Uterus (tissue), 2 donors: ENCODE data around the gene COL24A1.

Experiments
- POLR2A ChIP-seq, 2 donors: fragments of 450-650 bp; IDR thresholded peaks; one replicate each; pipeline ENCODE4 v1.6.1; 2016; ENCODE audit warnings: antibody characterized with exemption in 2 of 2, mild to moderate bottlenecking in 1 of 2, moderate library complexity in 1 of 2
- TF ChIP-seq, protein P1 (sequence below), 4 experiments: fragments of 200-600 bp in 2 of 4; fragments of 450-650 bp in 2 of 4; sonication (generic) in 2 of 4; IDR thresholded peaks; one replicate each; pipeline ENCODE4 v1.5.1; 2016 to 2019; ENCODE audit warnings: antibody characterized with exemption in 4 of 4, mild to moderate bottlenecking in 2 of 4, moderate library complexity in 1 of 4

DNA sequence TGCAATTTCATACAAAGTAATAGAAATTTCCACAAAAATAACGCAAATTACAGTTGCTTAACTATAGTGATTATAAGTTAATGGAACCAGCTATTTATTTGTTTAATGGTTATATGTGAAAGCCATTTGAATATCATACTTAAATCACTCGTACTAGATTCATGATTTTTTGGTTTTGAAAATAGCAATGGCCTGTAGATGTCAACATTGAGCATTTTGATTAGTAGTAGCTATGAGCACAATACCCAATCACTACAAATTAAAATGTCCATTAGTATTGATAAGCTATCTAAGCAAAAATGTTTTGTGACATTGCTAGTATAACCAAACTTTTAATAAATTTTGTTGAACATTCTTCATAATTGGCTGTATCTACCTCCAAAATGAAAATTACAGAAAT, 10.0 kb downstream of the COL24A1 start:
- TF ChIP-seq, protein P1, sequence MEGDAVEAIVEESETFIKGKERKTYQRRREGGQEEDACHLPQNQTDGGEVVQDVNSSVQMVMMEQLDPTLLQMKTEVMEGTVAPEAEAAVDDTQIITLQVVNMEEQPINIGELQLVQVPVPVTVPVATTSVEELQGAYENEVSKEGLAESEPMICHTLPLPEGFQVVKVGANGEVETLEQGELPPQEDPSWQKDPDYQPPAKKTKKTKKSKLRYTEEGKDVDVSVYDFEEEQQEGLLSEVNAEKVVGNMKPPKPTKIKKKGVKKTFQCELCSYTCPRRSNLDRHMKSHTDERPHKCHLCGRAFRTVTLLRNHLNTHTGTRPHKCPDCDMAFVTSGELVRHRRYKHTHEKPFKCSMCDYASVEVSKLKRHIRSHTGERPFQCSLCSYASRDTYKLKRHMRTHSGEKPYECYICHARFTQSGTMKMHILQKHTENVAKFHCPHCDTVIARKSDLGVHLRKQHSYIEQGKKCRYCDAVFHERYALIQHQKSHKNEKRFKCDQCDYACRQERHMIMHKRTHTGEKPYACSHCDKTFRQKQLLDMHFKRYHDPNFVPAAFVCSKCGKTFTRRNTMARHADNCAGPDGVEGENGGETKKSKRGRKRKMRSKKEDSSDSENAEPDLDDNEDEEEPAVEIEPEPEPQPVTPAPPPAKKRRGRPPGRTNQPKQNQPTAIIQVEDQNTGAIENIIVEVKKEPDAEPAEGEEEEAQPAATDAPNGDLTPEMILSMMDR (IDR thresholded peaks at IDR 0.05): no peak
- no peak for TF ChIP-seq POLR2A (IDR thresholded peaks at IDR 0.05)
